Neural crest cell (in vitro differentiated cells): Measurements from ENCODE around the gene REV1. TPM values are rescaled to one million over a fixed set of nuclear protein-coding genes. Genes with fewer than 3 reads are reported as not detected.

Source experiments
- DNase-seq: peaks from one replicate; pipeline ENCODE4 v3.0.0; 2021; ENCODE audit warnings: low read depth, mixed read lengths, low spot score
- H3K27ac Mint-ChIP-seq: one replicate; pipeline ENCODE4 v1.8.0; 2021; ENCODE audit warnings: mild to moderate bottlenecking, mixed read lengths; ENCODE audit not compliant: unreplicated experiment
- H3K27me3 Mint-ChIP-seq: 2 replicates; pipeline ENCODE4 v1.8.0; 2021; ENCODE audit warnings: low read depth, mild to moderate bottlenecking, mixed read lengths
- H3K36me3 Mint-ChIP-seq: 2 replicates; pipeline ENCODE4 v1.8.0; 2021; ENCODE audit warnings: low read depth, mild to moderate bottlenecking, mixed read lengths
- H3K4me1 Mint-ChIP-seq: 2 replicates; pipeline ENCODE4 v1.8.0; 2021; ENCODE audit warnings: mixed read lengths
- H3K4me3 Mint-ChIP-seq: one replicate; pipeline ENCODE4 v1.8.0; 2021; ENCODE audit warnings: mild to moderate bottlenecking, mixed read lengths
- H3K9me3 Mint-ChIP-seq: 2 replicates; pipeline ENCODE4 v1.8.0; 2021; ENCODE audit warnings: mixed read lengths
- total RNA-seq: library from RNA; stranded (reverse); gene quantifications from 2 replicates; pipeline ENCODE4 v1.2.1, GENCODE V29; 2021
- TF ChIP-seq, protein P1 (sequence below): fragments of 200-600 bp; sonication (generic); conservative IDR thresholded peaks from 2 replicates; pipeline ENCODE4 v1.5.0; 2021; ENCODE audit warnings: antibody characterized with exemption, mild to moderate bottlenecking

The REV1 gene
- total RNA-seq, 1 donor from 2014 or later, result 48.6 TPM

DNA sequence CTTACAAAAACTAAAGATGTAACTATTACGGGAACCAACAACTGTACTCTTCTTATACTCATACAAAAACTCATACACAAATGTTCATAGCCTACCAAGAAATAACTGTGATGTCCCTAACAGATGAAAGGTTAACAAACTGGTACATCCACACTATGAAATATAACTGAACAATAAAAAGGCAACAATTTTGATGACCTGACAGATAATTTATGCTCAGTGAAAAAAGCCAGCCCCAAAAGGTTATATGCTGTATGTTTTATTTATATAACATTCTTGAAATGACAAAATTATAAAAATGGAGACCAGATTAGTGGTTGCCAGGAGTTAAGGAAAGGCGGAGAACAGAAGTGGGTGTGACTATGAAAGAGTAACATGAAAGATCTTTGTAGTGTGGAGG is 31.3 kb downstream of the REV1 start:
- TF ChIP-seq, protein P1, sequence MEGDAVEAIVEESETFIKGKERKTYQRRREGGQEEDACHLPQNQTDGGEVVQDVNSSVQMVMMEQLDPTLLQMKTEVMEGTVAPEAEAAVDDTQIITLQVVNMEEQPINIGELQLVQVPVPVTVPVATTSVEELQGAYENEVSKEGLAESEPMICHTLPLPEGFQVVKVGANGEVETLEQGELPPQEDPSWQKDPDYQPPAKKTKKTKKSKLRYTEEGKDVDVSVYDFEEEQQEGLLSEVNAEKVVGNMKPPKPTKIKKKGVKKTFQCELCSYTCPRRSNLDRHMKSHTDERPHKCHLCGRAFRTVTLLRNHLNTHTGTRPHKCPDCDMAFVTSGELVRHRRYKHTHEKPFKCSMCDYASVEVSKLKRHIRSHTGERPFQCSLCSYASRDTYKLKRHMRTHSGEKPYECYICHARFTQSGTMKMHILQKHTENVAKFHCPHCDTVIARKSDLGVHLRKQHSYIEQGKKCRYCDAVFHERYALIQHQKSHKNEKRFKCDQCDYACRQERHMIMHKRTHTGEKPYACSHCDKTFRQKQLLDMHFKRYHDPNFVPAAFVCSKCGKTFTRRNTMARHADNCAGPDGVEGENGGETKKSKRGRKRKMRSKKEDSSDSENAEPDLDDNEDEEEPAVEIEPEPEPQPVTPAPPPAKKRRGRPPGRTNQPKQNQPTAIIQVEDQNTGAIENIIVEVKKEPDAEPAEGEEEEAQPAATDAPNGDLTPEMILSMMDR, result no peak
- H3K27me3 Mint-ChIP-seq, result no peaks in the 10 kb centered on the region
- no peaks in the 10 kb centered on the region for H3K9me3 Mint-ChIP-seq
- H3K27ac Mint-ChIP-seq, result no peak overlapping the region
- no peak for DNase-seq
- H3K4me1 Mint-ChIP-seq, result peaks cover 7% of the 10 kb centered on the region
- H3K4me3 Mint-ChIP-seq, result no peak overlapping the region
- peaks cover 29% of the 10 kb centered on the region for H3K36me3 Mint-ChIP-seq

- Mint-ChIP-seq H3K36me3 (peaks cover 16% of the 10 kb centered on the region), H3K4me1 (peaks cover 5% of the 10 kb centered on the region), H3K4me3 (no peak overlapping the region), H3K9me3 (no peaks in the 10 kb centered on the region), H3K27me3 (no peaks in the 10 kb centered on the region), H3K27ac (no peak overlapping the region)
- TF ChIP-seq, protein P1, result no peak
- no peak for DNase-seq
Observed at GRCh38 chr2:99451686-99452085, 38.1 kb downstream of the REV1 start.

GRCh38 chr2:99451280-99451679 is 38.5 kb downstream of the REV1 start:
- Mint-ChIP-seq H3K27me3 (no peaks in the 10 kb centered on the region), H3K36me3 (peaks cover 19% of the 10 kb centered on the region), H3K27ac (no peak overlapping the region), H3K4me1 (peaks cover 5% of the 10 kb centered on the region), H3K9me3 (no peaks in the 10 kb centered on the region), H3K4me3 (no peak overlapping the region)
- no peak for DNase-seq
- TF ChIP-seq, protein P1, result no peak

GRCh38 chr2:99450199-99450598 is 39.6 kb downstream of the REV1 start:
- Mint-ChIP-seq H3K27me3 (no peaks in the 10 kb centered on the region), H3K4me1 (peaks cover 5% of the 10 kb centered on the region), H3K9me3 (no peaks in the 10 kb centered on the region), H3K27ac (no peak overlapping the region), H3K4me3 (no peak overlapping the region), H3K36me3 (peaks cover 15% of the 10 kb centered on the region)
- TF ChIP-seq, protein P1, result no peak
- DNase-seq, result no peak

DNA sequence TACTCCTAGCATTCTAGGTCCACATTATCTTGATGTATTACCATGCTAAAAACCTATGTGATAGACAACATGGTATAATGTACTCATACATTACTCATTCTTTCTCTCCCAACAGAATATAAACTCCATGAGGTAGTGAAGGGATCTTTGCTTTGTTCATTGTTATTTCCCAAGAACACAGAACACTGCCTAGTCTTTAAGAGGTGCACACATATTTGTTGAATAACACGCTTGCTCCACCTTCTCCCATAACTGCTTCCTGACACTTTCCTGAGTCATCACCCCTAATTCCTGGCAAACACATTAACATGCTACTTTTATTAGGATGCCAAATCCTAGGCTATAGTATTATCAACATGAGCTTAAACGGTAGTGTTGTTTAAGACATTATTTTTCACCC is 41.3 kb downstream of the REV1 start:
- Mint-ChIP-seq H3K36me3 (peaks cover 13% of the 10 kb centered on the region), H3K4me3 (no peak overlapping the region)
- TF ChIP-seq, protein P1, result no peak

DNA sequence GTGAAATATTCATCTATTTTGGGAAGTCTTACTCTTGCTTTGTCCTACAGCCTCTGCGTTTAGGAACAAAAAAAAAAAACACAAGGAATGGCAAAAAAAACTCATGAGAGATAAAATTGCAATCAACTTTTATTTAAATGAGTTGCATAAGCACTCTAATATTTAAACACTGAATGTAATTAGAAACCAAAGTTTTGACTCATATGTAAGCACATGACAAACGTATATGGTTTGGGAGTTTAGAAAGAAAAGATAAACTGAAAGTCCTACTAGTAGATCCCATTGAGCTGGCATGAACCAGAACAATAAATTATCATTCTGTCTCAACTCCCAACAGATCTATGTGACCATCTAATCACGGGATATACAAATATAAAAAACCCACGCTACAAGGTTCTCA is 44.8 kb downstream of the REV1 start:
- Mint-ChIP-seq H3K36me3 (peaks cover 13% of the 10 kb centered on the region), H3K4me3 (no peak overlapping the region), H3K9me3 (no peaks in the 10 kb centered on the region), H3K4me1 (no peaks in the 10 kb centered on the region), H3K27me3 (no peaks in the 10 kb centered on the region), H3K27ac (no peak overlapping the region)
- DNase-seq, result no peak
- TF ChIP-seq, protein P1, result no peak

More for the DNA sequence above, 41.3 kb downstream of the REV1 start:
- H3K27ac Mint-ChIP-seq, result no peak overlapping the region
- no peaks in the 10 kb centered on the region for H3K9me3 Mint-ChIP-seq
- no peak for DNase-seq
- no peaks in the 10 kb centered on the region for H3K27me3 Mint-ChIP-seq
- H3K4me1 Mint-ChIP-seq, result peaks cover 5% of the 10 kb centered on the region
